H1 (cell line): Measurements from ENCODE around the gene RABL6. TPM values are rescaled to one million over a fixed set of nuclear protein-coding genes. Genes with fewer than 3 reads are reported as not detected.

Experiments used
- CTCF ChIA-PET: fragments of 300-600 bp; sonication (Branson Sonifier 250); formaldehyde crosslinking; loops from one replicate; lab custom pipeline; 2021; ENCODE audit not compliant: partially characterized antibody; lab: Charles Lee
- POLR2A ChIA-PET: fragments of 300-600 bp; sonication (Branson Sonifier 250); formaldehyde crosslinking; loops from one replicate; lab custom pipeline; 2021; ENCODE audit warnings: inconsistent platforms; ENCODE audit not compliant: partially characterized antibody; lab: Charles Lee
- DNase-seq, 2 experiments: peaks; one replicate each; pipeline versions ENCODE4 v3.0.0 to v3.0.0-alpha.2; 2010 to 2022; ENCODE audit warnings: low spot score in 2 of 2, low read depth in 1 of 2, mixed read lengths in 1 of 2
- FAIRE-seq: peaks from 2 replicates; lab custom pipeline; 2011; peaks lifted over from hg19 to GRCh38; lab: Jason Lieb, UNC
- H2AFZ ChIP-seq: 2 replicates; pipeline ENCODE4 v1.8.1; 2012; ENCODE audit warnings: low read length, inconsistent platforms
- H2AK5ac ChIP-seq: 2 replicates; pipeline ENCODE4 v1.6.1; 2013; ENCODE audit warnings: low read depth, low read length
- H2BK120ac ChIP-seq: replicated peaks from 2 replicates; pipeline ENCODE3; 2013; ENCODE audit warnings: low read depth, low read length, inconsistent platforms
- H2BK12ac ChIP-seq: 2 replicates; pipeline ENCODE4 v1.6.1; 2013; ENCODE audit warnings: low read depth, low read length
- H2BK15ac ChIP-seq: 2 replicates; pipeline ENCODE4 v1.6.1; 2013; ENCODE audit warnings: low read length
- H2BK20ac ChIP-seq: 2 replicates; pipeline ENCODE4 v1.6.1; 2013; ENCODE audit warnings: low read length
- H2BK5ac ChIP-seq: 2 replicates; pipeline ENCODE4 v1.6.1; 2013; ENCODE audit warnings: low read depth, low read length
- H3K14ac ChIP-seq: 2 replicates; pipeline ENCODE4 v1.6.1; 2013; ENCODE audit warnings: inconsistent platforms; ENCODE audit not compliant: insufficient read length
- H3K18ac ChIP-seq: 2 replicates; pipeline ENCODE4 v1.6.1; 2013; ENCODE audit warnings: low read length; ENCODE audit errors: extremely low read depth
- H3K23ac ChIP-seq: 2 replicates; pipeline ENCODE4 v1.6.1; 2013; ENCODE audit warnings: inconsistent platforms; ENCODE audit not compliant: insufficient read length
- H3K23me2 ChIP-seq: 2 replicates; pipeline ENCODE4 v1.6.1; 2013; ENCODE audit warnings: low read depth, low read length
- H3K27ac ChIP-seq: 2 replicates; pipeline ENCODE4 v1.6.1; 2011; ENCODE audit warnings: low read depth, low read length, inconsistent platforms
- H3K27me3 ChIP-seq, 4 experiments: replicated peaks in 1 of 4; 1 replicate in 1 of 4; 2 replicates in 3 of 4; pipeline versions ENCODE4 v1.6.1 to v1.8.1; 2011 to 2013; ENCODE audit warnings: low read length in 3 of 4, mild to moderate bottlenecking in 3 of 4, inconsistent platforms in 2 of 4, mixed read lengths in 2 of 4, moderate library complexity in 1 of 4; ENCODE audit not compliant: control insufficient read depth in 3 of 4, insufficient read depth in 3 of 4; ENCODE audit errors: extremely low read depth in 1 of 4
- H3K36me3 ChIP-seq, 4 experiments: 2 replicates each; pipeline versions ENCODE4 v1.6.1 to v1.8.1; 2011 to 2013; ENCODE audit warnings: mild to moderate bottlenecking in 4 of 4, low read length in 3 of 4, moderate library complexity in 2 of 4, control low read depth in 1 of 4, inconsistent platforms in 1 of 4; ENCODE audit not compliant: insufficient read depth in 4 of 4, control insufficient read depth in 2 of 4
- H3K4ac ChIP-seq: replicated peaks from 2 replicates; pipeline ENCODE3; 2013; ENCODE audit warnings: low read length, low read depth, mixed read lengths, inconsistent platforms; ENCODE audit not compliant: insufficient read length
- H3K4me1 ChIP-seq, 4 experiments: replicated peaks in 1 of 4; 1 replicate in 1 of 4; 2 replicates in 3 of 4; pipeline versions ENCODE4 v1.6.1 to v1.8.1; 2011 to 2013; ENCODE audit warnings: low read length in 3 of 4, inconsistent platforms in 2 of 4, mixed read lengths in 1 of 4; ENCODE audit not compliant: insufficient read depth in 4 of 4, control insufficient read depth in 3 of 4
- H3K4me2 ChIP-seq, 2 experiments: 2 replicates each; pipeline versions ENCODE4 v1.6.1 to v1.8.1; 2011 to 2013; ENCODE audit warnings: low read depth in 2 of 2, low read length in 2 of 2, control low read depth in 1 of 2, inconsistent platforms in 1 of 2, mild to moderate bottlenecking in 1 of 2; ENCODE audit not compliant: insufficient read depth in 1 of 2
- H3K4me3 ChIP-seq, 4 experiments: fragments of 200-600, 300-600 bp in 1 of 4; sonication (generic), shearing (Covaris generic), sonication (Bioruptor Twin) in 1 of 4; 2 replicates each; pipeline versions ENCODE4 v1.5.1 to v1.8.1; 2011 to 2016; ENCODE audit warnings: low read length in 4 of 4, low read depth in 3 of 4, control low read depth in 2 of 4, inconsistent platforms in 2 of 4, mild to moderate bottlenecking in 2 of 4, mixed read lengths in 1 of 4, moderate library complexity in 1 of 4; ENCODE audit not compliant: insufficient read depth in 2 of 4; ENCODE audit errors: extremely low read depth in 1 of 4
- H3K56ac ChIP-seq: replicated peaks from 2 replicates; pipeline ENCODE3; 2013; ENCODE audit warnings: low read depth, mild to moderate bottlenecking, mixed read lengths, low read length, inconsistent platforms; ENCODE audit not compliant: insufficient read length
- H3K79me1 ChIP-seq: 2 replicates; pipeline ENCODE4 v1.6.1; 2013; ENCODE audit warnings: low read depth, low read length, control low read depth
- H3K79me2 ChIP-seq, 2 experiments: 2 replicates each; pipeline versions ENCODE4 v1.6.1 to v1.8.1; 2012 to 2013; ENCODE audit warnings: low read length in 2 of 2, mild to moderate bottlenecking in 2 of 2, inconsistent platforms in 1 of 2; ENCODE audit not compliant: insufficient read depth in 2 of 2, control insufficient read depth in 1 of 2
- H3K9ac ChIP-seq, 4 experiments: replicated peaks in 1 of 4; 1 replicate in 1 of 4; 2 replicates in 3 of 4; pipeline versions ENCODE4 v1.6.1 to v1.8.1; 2011 to 2013; ENCODE audit warnings: low read depth in 3 of 4, low read length in 3 of 4, control low read depth in 2 of 4, mild to moderate bottlenecking in 2 of 4, moderate library complexity in 2 of 4, inconsistent platforms in 1 of 4; ENCODE audit errors: extremely low read depth in 1 of 4
- H3K9me3 ChIP-seq, 2 experiments: 2 replicates each; pipeline versions ENCODE4 v1.6.1 to v1.8.1; 2012 to 2013; ENCODE audit warnings: mild to moderate bottlenecking in 2 of 2, moderate library complexity in 2 of 2, control low read depth in 1 of 2, inconsistent platforms in 1 of 2, low read depth in 1 of 2, low read length in 1 of 2, mixed read lengths in 1 of 2; ENCODE audit not compliant: insufficient read depth in 2 of 2
- H4K20me1 ChIP-seq, 2 experiments: replicated peaks in 1 of 2; 2 replicates each; pipeline versions ENCODE3 to v1.8.1; 2011 to 2013; ENCODE audit warnings: inconsistent platforms in 2 of 2, low read length in 2 of 2, mild to moderate bottlenecking in 1 of 2; ENCODE audit not compliant: insufficient read depth in 2 of 2, control insufficient read depth in 1 of 2
- H4K5ac ChIP-seq: 2 replicates; pipeline ENCODE4 v1.6.1; 2013; ENCODE audit warnings: low read length, low read depth, mixed read lengths, inconsistent platforms; ENCODE audit not compliant: insufficient read length
- H4K8ac ChIP-seq: 2 replicates; pipeline ENCODE4 v1.8.0; 2013; ENCODE audit warnings: mild to moderate bottlenecking, moderate library complexity, low read length, inconsistent platforms; ENCODE audit not compliant: insufficient read depth; ENCODE audit errors: extremely low read depth
- H4K91ac ChIP-seq: replicated peaks from 2 replicates; pipeline ENCODE3; 2013; ENCODE audit warnings: low read length, mixed read lengths, inconsistent platforms; ENCODE audit not compliant: insufficient read length
- ASH2L ChIP-seq: fragments of 200-600, 300-600 bp; sonication (generic); IDR thresholded peaks from one replicate; pipeline ENCODE4 v1.7.1; 2017; ENCODE audit warnings: low read length
- CBX8 ChIP-seq: fragments of 300-800, 300-1000 bp; sonication (generic); IDR thresholded peaks from 2 replicates; pipeline ENCODE4 v1.7.1; 2016; ENCODE audit warnings: low read depth, low read length, borderline replicate concordance
- CHD1 ChIP-seq: IDR thresholded peaks from 2 replicates; pipeline ENCODE4 v1.6.1; 2012; ENCODE audit warnings: low read depth, low read length, improper control_type of control experiment
- EP300 ChIP-seq, 2 experiments: IDR thresholded peaks; 1 replicate in 1 of 2; 2 replicates in 1 of 2; pipeline ENCODE4 v1.6.1; 2011 to 2012; ENCODE audit warnings: low read depth in 2 of 2, low read length in 2 of 2, mild to moderate bottlenecking in 2 of 2, borderline replicate concordance in 1 of 2, inconsistent platforms in 1 of 2, moderate library complexity in 1 of 2
- JUN ChIP-seq: IDR thresholded peaks from 2 replicates; pipeline ENCODE4 v1.6.1; 2011; ENCODE audit warnings: low read depth, mild to moderate bottlenecking, improper control_type of control experiment, low read length
- KDM4A ChIP-seq: IDR thresholded peaks from one replicate; pipeline ENCODE4 v1.7.1; 2012; ENCODE audit warnings: low read depth, mild to moderate bottlenecking, moderate library complexity, low read length, inconsistent platforms; ENCODE audit not compliant: severe bottlenecking
- NRF1 ChIP-seq: IDR thresholded peaks from 2 replicates; pipeline ENCODE4 v1.6.1; 2011; ENCODE audit warnings: mild to moderate bottlenecking, low read depth, low read length, improper control_type of control experiment
- PHF8 ChIP-seq: fragments of 200-600 bp; sonication (generic); conservative IDR thresholded peaks from 2 replicates; pipeline ENCODE4 v1.7.1; 2012; ENCODE audit warnings: low read depth, mild to moderate bottlenecking, inconsistent platforms, low read length, moderate library complexity
- POLR2AphosphoS5 ChIP-seq: IDR thresholded peaks from 2 replicates; pipeline ENCODE4 v1.6.1; 2011; ENCODE audit warnings: low read depth, low read length
- POU5F1 ChIP-seq: IDR thresholded peaks from 2 replicates; pipeline ENCODE4 v1.6.1; 2011; ENCODE audit warnings: low read depth, mild to moderate bottlenecking, low read length, moderate library complexity
- RAD21 ChIP-seq, 2 experiments: IDR thresholded peaks in 1 of 2; conservative IDR thresholded peaks in 1 of 2; 2 replicates each; pipeline ENCODE4 v1.6.1; 2011; ENCODE audit warnings: low read depth in 2 of 2, low read length in 2 of 2, improper control_type of control experiment in 1 of 2, inconsistent platforms in 1 of 2, mild to moderate bottlenecking in 1 of 2, moderate library complexity in 1 of 2
- WGBS, 2 experiments: shearing (Covaris generic) in 1 of 2; methylation state at CpG; one replicate each; pipeline versions ENCODE4 v1.1.6 to v1.1.7; 2013 to 2015; ENCODE audit warnings: low lambda C conversion rate in 2 of 2, mixed read lengths in 2 of 2, inconsistent platforms in 1 of 2, low coverage in 1 of 2, missing lambda C conversion rate in 1 of 2; ENCODE audit not compliant: insufficient replicate concordance in 2 of 2, insufficient coverage in 1 of 2, insufficient read length in 1 of 2; ENCODE audit errors: extremely low coverage in 1 of 2, missing lambda C conversion rate in 1 of 2; 5-methylcytosine and 5-hydroxymethylcytosine counted together
- polyA plus RNA-seq, 7 experiments: library from polyadenylated mRNA; depleted of rRNA in 3 of 7; stranded (reverse) in 5 of 7; unstranded in 2 of 7; fragments of >200 nt in 5 of 7; fragments of 200-250 nt in 2 of 7; gene quantifications; 1 replicate in 5 of 7; 2 replicates in 1 of 7; 4 replicates in 1 of 7; pipeline versions ENCODE4 v1.2.1 to v1.2.3, GENCODE V29; 2011 to 2013; ENCODE audit warnings: missing spikeins in 2 of 7, mixed read lengths in 2 of 7
- total RNA-seq: library from RNA; stranded (reverse); fragmentation: NEBNext Ultra II Directional; extraction: Animal tissue kit (Norgen Biotek cat#: 25700); gene quantifications from 2 replicates; pipeline ENCODE4 v1.2.1, GENCODE V29; 2021
- TF ChIP-seq, protein P1 (sequence below): IDR thresholded peaks from 2 replicates; pipeline ENCODE4 v1.6.1; 2011; ENCODE audit warnings: low read depth, mild to moderate bottlenecking, low read length; ENCODE audit not compliant: insufficient read depth

RABL6 gene
- total and polyA plus RNA-seq, 2 of the 8 experiments (the other 6 are each of a cell fraction or from before 2014, with no cell fraction given): 70.1 to 130 TPM

DNA sequence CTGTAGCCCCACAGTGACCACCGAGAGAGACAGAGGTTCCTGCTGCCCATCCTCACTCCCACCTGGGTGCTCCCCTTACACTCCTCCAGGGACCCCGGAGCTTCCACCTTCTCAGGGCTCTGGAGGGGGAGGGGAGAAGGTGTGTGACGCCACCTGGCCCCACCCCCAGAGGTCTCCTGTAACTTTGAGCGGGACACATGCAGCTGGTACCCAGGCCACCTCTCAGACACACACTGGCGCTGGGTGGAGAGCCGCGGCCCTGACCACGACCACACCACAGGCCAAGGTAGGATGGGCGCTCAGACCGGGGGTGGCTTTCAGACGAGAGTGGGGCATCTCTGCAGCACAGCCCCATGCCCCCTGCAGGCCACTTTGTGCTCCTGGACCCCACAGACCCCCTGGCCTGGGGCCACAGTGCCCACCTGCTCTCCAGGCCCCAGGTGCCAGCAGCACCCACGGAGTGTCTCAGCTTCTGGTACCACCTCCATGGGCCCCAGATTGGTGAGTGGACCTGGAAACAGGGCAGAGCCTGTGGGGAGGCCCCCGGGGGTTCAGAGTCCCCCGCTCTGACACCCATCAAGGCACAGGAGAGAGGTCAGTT lies 48.9 kb downstream of the RABL6 start:
- H3K14ac ChIP-seq: no peak overlapping the region
- CTCF ChIA-PET: interaction anchor here (0.7 to 1.7 kb wide), 6 partner anchors 14 to 61 kb away, joined by 3 to 5 read pairs (median 4); partner anchors contain the start of genes AJM1 and CCDC183
- no peak overlapping the region for H3K23ac ChIP-seq
- no peak overlapping the region for H2BK120ac ChIP-seq
- no peak overlapping the region for H4K5ac ChIP-seq
- H3K79me2 ChIP-seq: no peaks in the 10 kb centered on the region
- H4K20me1 ChIP-seq: peaks cover 0 to 17% of the 10 kb centered on the region in 2 experiments
- 0 out of 2 replicates have a peak overlapping the region, but pooled peaks have one; percentile 6 for H2AK5ac ChIP-seq
- H3K9ac ChIP-seq: no peak overlapping the region
- H2BK15ac ChIP-seq: no peak overlapping the region
- no peak overlapping the region for H3K18ac ChIP-seq
- H3K27ac ChIP-seq: no peak overlapping the region
- WGBS, 2 experiments: 82% methylated on average over 13 of the region's 14 CpGs; no CpG with 5 or more reads in 1 of the 2 experiments
- no peak overlapping the region for H2BK12ac ChIP-seq
- no peak for FAIRE-seq
- no peaks in the 10 kb centered on the region for H3K79me1 ChIP-seq
- no peaks in the 10 kb centered on the region; a peak in 1 of 7 replicates for H3K4me1 ChIP-seq
- H2AFZ ChIP-seq: no peak overlapping the region
- POLR2A ChIA-PET: interaction anchor here (0.6 to 16.2 kb wide), 9 partner anchors 9 to 82 kb away, joined by 3 to 248 read pairs (median 3); partner anchors contain the start of genes AJM1, EDF1 and RABL6
- H3K36me3 ChIP-seq: peaks cover 1 to 7% (median 4%) of the 10 kb centered on the region in 4 experiments; a peak in 5 of 8 replicates
- no peak overlapping the region for H2BK5ac ChIP-seq
- H3K56ac ChIP-seq: no peak overlapping the region
- H3K4ac ChIP-seq: no peak overlapping the region
- no peak overlapping the region for H3K4me3 ChIP-seq
- no peaks in the 10 kb centered on the region for H3K23me2 ChIP-seq
- peak in 1 of 2 experiments; percentile 52 for DNase-seq
- H4K91ac ChIP-seq: no peak overlapping the region
- no peak overlapping the region for H3K4me2 ChIP-seq
- no peak overlapping the region for H2BK20ac ChIP-seq
- H3K27me3 ChIP-seq: no peaks in the 10 kb centered on the region
- peak overlapping the region; percentile 53 for H4K8ac ChIP-seq
- no peaks in the 10 kb centered on the region for H3K9me3 ChIP-seq
- TF ChIP-seq POLR2AphosphoS5 (no peak), JUN (no peak), EP300 (IDR thresholded peaks at IDR 0.05; ENCODE audit: borderline replicate concordance in 1 of 2, low read depth in 2 of 2, low read length in 2 of 2) (no peak), NRF1 (no peak), PHF8 (no peak), ASH2L (no peak), POU5F1 (no peak), CBX8 (no peak), KDM4A (no peak), RAD21 (IDR thresholded peaks at IDR 0.05 in 1 of 2, conservative IDR thresholded peaks at IDR 0.05 in 1 of 2; ENCODE audit: low read depth in 2 of 2, low read length in 2 of 2) (no peak), CHD1 (no peak)
- TF ChIP-seq, protein P1, sequence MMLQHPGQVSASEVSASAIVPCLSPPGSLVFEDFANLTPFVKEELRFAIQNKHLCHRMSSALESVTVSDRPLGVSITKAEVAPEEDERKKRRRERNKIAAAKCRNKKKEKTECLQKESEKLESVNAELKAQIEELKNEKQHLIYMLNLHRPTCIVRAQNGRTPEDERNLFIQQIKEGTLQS: no peak
